CD4-positive, alpha-beta T cell treated with Interleukin-4 for 1 hour (primary cell): Measurements from ENCODE around the gene SYNE3.
"Not testable (repeated sequence)": the region's sequence is repeated elsewhere in the genome, so short reads cannot be mapped to it uniquely, and the experiment has no call there.

Experiments
- DNase-seq, 2 donors: peaks; one replicate each; pipeline ENCODE4 v3.0.0-alpha.2; 2020 to 2022

SYNE3 gene

GRCh38 chr14:95523815-95524448 is 7.5 kb upstream of the SYNE3 start:
- peak; percentile 52 to 64 for DNase-seq

- peak; percentile 49 to 58 for DNase-seq
Observed at GRCh38 chr14:95523051-95523814, 6.8 kb upstream of the SYNE3 start.

- DNase-seq: no peak
Observed at GRCh38 chr14:95522556-95522955, 6.1 kb upstream of the SYNE3 start.

DNA sequence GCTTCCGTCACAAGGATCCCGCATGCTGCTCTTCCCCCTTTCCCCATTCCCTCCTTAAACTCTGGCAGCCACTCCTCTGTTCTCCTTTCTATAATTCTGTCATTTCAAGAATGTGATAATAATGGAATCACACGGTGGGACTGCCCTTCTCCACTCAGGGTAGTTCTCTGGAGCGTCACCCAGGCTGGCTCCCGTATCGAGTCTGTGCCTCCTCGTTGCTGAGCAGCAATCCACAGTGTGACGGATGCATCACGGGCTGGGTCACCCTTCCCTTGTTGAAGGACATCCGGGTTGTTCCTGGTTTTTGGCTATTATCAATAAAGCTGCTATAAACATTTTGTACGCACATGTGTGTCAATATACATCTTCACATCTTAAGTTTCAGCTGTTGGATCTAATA is 5.7 kb upstream of the SYNE3 start:
- DNase-seq: no peak

DNA sequence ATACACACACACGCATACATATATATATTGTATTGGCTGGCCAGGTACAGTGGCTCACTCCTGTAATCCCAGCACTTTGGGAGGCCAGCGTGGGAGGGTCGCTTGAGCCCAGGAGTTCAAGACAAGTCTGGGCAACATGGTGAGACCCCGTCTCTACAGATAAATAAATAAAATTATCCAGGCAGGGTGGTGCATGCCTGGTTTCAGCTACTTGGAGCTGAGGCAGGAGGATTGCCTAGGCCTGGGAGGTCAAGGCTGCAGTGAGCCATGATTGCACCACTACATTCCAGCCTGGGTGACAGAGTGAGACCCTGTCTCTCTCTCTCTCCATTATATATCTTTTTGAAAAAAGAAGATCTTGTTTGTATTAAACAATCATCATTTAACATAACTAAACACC is 4.6 kb upstream of the SYNE3 start:
- DNase-seq: no peak

- DNase-seq: peak; percentile 32 to 60
Observed at GRCh38 chr14:95520346-95520745, 3.9 kb upstream of the SYNE3 start.

- DNase-seq: peak; percentile 70 to 72
Observed at GRCh38 chr14:95519699-95520098, 3.2 kb upstream of the SYNE3 start.

- DNase-seq: peak in 1 of 2 donors; percentile 26
Observed at GRCh38 chr14:95518045-95518751, 1.7 kb upstream of the SYNE3 start.

GRCh38 chr14:95515596-95516552 is 576 bp downstream of the SYNE3 start:
- DNase-seq: peak; percentile 83 to 84

- no peak for DNase-seq
Observed at GRCh38 chr14:95515080-95515489, 1.4 kb downstream of the SYNE3 start.

DNA sequence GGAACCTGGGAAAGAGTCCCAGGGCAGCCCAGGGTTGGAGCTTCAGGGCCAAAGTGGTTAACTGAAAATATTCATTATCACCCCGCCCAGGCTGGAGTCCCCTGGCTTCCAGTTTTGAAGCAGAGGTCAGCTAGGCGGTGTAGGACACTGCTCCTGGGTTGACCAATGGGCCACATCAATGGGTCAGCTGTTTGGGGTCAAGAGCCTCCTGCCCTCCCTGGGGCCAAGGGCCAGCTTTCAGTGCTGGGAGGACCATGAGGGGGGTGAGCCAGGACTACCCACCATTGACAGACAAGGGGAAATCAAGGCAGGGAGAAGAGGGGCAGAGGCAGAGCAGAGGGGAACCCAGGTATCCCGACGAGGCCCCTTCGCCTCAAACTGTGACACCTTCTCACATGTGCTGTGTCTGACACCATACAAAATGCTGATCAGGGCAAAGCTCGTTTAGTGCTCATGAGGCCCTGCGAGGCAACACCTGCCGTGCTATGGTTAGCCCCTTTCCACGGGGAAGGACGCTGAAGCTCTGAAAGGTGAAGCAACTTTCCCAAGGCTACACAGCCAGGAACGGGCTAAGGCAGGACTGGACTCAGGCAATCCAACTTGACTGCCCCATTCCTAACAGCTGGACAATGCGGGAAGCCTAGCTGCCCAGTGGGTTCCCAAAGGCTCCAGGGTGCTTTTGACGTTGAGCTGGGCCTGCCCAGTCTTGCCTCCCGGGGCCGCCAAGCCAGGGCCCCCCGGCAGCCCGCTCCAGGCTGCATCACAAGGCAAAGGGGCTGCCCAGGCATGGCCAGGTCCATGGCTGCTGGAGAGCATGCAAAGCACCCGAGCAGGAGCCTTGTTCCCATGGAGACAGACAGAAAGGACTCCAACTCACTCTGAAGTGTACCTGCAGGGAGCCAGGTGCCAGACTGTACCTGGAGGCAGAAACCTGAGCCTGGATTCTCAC is 2.0 kb downstream of the SYNE3 start:
- no peak for DNase-seq

GRCh38 chr14:95513291-95513690 is 3.2 kb downstream of the SYNE3 start:
- DNase-seq: no peak

GRCh38 chr14:95511687-95512086 is 4.8 kb downstream of the SYNE3 start:
- DNase-seq: no peak

- no peak for DNase-seq
Observed at GRCh38 chr14:95510804-95511203, 5.6 kb downstream of the SYNE3 start.

DNA sequence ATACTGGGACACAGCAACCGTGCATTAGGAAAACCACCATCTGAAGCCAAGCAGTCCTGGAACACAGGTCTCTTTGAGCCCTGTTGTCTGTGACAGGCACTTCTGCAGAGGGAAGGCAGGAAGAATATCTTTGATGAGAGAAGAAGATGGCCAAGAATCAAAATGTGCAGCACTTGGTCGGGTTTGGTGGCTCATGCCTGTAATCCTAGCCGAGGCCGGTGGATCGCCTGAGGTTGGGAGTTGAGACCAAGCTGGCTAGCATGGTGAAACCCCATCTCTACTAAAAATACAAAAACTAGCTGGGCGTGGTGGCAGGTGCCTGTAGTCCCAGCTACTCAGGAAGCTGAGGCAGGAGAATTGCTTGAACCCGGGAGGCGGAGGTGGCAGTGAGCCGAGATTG is 6.1 kb downstream of the SYNE3 start:
- DNase-seq: not testable (repeated sequence)

DNA sequence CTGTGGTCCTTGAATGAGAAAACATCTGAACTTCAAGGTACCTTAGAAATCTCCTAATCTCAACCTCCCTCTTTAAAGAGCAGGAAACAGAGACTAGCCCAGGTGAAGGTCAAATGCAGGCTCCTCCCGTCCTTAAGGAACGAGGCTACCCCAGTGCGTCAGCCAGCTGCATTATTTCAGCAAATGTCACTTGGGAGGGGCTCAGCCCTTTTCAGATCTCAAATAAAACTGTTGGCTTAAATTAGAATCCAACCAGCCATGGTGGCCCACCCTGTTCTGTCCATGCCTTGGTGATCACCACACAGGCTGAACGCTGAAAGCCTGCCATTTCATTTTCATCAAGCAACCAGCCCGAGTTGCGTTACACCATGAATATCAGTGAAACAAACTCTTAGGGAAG is 7.0 kb downstream of the SYNE3 start:
- DNase-seq: no peak

- DNase-seq: no peak
Observed at GRCh38 chr14:95508377-95508776, 8.1 kb downstream of the SYNE3 start.

GRCh38 chr14:95507701-95508103 is 8.7 kb downstream of the SYNE3 start:
- peak in 1 of 2 donors; percentile 44 for DNase-seq

DNA sequence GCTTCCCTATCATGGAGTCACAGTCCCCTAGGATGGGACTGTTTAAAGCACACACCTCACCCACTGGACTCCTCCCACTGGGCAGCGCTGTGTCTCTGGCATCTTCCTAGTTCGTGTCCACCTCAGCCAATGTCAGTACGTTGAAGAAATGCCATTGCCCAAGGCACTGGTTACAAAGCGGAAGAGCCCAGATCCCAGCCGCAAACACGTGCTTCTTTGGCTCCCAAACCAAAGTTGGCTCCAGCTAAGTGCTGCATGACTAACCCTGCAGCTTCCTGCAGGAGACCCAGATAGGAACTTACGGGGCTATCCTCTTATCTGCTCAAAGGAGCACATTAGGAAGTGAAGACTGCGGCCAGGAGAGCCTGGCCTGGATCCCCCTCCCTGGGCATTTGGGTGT is 9.3 kb downstream of the SYNE3 start:
- DNase-seq: peak in 1 of 2 donors; percentile 48

- DNase-seq: no peak
Observed at GRCh38 chr14:95505030-95505589, 11.3 kb downstream of the SYNE3 start.
